ENCODE measurements around the gene SFXN5. TPM values are rescaled to one million over a fixed set of nuclear protein-coding genes. Genes with fewer than 3 reads are reported as not detected.

Gene SFXN5
- total RNA-seq, 6 experiments from 2014 or later = 33.1 to 73.4 (median 56.6) TPM

DNA sequence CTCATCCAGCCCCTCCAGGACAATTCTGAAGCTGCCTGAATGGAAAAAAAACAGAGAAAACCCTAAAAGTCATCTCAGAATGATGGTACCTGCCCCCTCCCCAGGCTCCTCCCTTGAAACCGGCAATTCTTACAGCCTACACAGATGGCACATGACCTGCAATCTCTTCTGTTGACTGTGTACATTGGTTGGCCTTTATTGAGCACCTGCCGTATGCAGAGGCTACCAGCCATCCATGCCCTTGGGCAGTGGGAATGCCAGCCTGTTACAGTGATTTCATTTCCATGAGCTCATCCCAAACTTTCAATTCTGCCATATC lies 97.1 kb downstream of the SFXN5 start:
- no peak for TF ChIP-seq POLR2A (IDR thresholded peaks at IDR 0.05)
- TF ChIP-seq, protein P1, sequence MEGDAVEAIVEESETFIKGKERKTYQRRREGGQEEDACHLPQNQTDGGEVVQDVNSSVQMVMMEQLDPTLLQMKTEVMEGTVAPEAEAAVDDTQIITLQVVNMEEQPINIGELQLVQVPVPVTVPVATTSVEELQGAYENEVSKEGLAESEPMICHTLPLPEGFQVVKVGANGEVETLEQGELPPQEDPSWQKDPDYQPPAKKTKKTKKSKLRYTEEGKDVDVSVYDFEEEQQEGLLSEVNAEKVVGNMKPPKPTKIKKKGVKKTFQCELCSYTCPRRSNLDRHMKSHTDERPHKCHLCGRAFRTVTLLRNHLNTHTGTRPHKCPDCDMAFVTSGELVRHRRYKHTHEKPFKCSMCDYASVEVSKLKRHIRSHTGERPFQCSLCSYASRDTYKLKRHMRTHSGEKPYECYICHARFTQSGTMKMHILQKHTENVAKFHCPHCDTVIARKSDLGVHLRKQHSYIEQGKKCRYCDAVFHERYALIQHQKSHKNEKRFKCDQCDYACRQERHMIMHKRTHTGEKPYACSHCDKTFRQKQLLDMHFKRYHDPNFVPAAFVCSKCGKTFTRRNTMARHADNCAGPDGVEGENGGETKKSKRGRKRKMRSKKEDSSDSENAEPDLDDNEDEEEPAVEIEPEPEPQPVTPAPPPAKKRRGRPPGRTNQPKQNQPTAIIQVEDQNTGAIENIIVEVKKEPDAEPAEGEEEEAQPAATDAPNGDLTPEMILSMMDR (IDR thresholded peaks at IDR 0.05) = no peak
- WGBS (ENCODE audit: insufficient coverage, low coverage, low lambda C conversion rate, missing lambda C conversion rate) = 35% methylated on average over 2 of the region's 2 CpGs
- no peaks in the 10 kb centered on the region for H3K4me1 ChIP-seq
- no peak for DNase-seq
- no peaks in the 10 kb centered on the region for H3K9me3 ChIP-seq
- H3K27ac ChIP-seq = no peak overlapping the region
- no peak for ATAC-seq
- no peaks in the 10 kb centered on the region for H3K27me3 ChIP-seq
- intact Hi-C loops (cut with DNase I) = no loop called here
- H3K36me3 ChIP-seq = peaks cover 0 to 33% (median 3%) of the 10 kb centered on the region in 4 donors
- no peak overlapping the region for H3K4me3 ChIP-seq

DNA sequence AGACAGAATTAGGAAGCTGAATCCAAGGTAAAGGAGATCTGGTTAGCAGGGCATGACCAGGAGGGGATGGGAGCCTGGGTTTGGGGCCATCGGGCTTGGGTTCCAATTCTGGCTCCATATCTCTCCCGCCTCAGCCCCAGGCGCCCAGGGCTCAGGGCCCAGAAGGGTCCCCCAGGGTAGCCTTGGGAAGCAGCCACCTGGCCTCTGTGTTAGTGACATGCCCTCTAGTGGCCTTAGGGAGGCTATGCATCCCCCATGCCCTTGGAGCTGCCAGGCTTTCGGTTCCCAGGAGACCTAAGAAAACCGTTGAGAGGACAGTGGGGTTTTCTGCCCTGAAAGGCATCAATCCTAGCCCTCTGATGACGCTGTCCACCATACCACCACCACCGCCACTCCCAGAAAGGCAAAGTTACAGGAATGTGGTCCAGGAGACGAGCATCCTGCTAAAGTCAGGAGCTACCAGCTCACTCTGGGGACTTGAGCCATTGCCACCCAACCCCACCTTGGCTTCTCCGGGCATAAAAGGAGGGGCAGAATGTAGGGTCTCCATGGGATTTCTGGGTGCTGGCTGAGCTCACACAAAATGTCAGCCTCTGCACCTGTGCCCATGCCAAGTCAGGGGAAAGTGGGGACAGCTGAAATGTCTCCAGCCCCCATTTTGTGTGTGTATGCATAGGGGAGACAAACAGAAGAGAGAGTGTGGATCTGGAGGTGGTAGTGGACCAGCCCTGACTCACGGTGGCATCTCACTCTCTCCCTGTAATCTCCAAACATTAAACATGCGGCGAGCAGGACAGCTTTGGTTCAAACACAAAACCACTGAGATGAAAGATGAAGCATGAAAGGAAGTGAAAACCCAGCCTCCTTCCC lies 97.7 kb downstream of the SFXN5 start:
- H3K9me3 ChIP-seq = no peaks in the 10 kb centered on the region
- WGBS (ENCODE audit: insufficient coverage, low coverage, low lambda C conversion rate, missing lambda C conversion rate) = 53% methylated on average over 4 of the region's 12 CpGs
- DNase-seq (peak in 1 of 3 donors; percentile 61), ATAC-seq (peak; percentile 84 to 88 (median 84))
- H3K36me3 ChIP-seq = peaks cover 0 to 33% (median 3%) of the 10 kb centered on the region in 4 donors
- intact Hi-C loops (cut with DNase I) = no loop called here
- no peak overlapping the region for H3K27ac ChIP-seq
- H3K4me1 ChIP-seq = no peaks in the 10 kb centered on the region
- no peaks in the 10 kb centered on the region for H3K27me3 ChIP-seq
- TF ChIP-seq POLR2A (IDR thresholded peaks at IDR 0.05) = no peak
- TF ChIP-seq, protein P1 (IDR thresholded peaks at IDR 0.05) = peak; percentile 54 to 75 (median 70)
- H3K4me3 ChIP-seq = no peak overlapping the region

DNA sequence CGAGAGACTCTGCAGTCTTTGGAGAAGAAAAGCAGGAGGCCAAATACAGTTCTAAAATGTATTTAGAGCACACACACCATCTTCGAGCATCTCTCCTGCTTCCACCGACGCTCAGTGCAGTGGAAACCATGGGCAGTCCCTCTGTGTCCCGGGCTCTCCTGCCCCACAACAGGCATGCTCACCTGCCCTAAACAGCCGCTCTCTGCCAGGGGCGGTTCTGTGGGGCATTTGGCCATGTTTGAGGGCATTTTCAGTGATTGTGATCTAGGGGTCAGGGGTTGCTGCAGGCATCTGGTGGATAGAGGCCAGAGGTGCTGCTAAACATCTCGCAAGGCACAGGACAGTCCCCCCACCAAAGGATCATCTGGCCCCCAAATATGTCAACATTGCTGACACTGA lies 98.4 kb downstream of the SFXN5 start:
- Histone ChIP-seq H3K4me1 (no peaks in the 10 kb centered on the region), H3K4me3 (no peak overlapping the region), H3K27me3 (no peaks in the 10 kb centered on the region), H3K9me3 (no peaks in the 10 kb centered on the region), H3K27ac (no peak overlapping the region), H3K36me3 (peaks cover 0 to 30% (median 3%) of the 10 kb centered on the region in 4 donors)
- WGBS (ENCODE audit: insufficient coverage, low coverage, low lambda C conversion rate, missing lambda C conversion rate) = 100% methylated on average over 1 of the region's 8 CpGs
- TF ChIP-seq, protein P1 (IDR thresholded peaks at IDR 0.05) = no peak
- TF ChIP-seq POLR2A (IDR thresholded peaks at IDR 0.05) = no peak
- ATAC-seq (peak in 1 of 4 donors; percentile 25), DNase-seq (no peak)
- intact Hi-C loops (cut with DNase I) = no loop called here

DNA sequence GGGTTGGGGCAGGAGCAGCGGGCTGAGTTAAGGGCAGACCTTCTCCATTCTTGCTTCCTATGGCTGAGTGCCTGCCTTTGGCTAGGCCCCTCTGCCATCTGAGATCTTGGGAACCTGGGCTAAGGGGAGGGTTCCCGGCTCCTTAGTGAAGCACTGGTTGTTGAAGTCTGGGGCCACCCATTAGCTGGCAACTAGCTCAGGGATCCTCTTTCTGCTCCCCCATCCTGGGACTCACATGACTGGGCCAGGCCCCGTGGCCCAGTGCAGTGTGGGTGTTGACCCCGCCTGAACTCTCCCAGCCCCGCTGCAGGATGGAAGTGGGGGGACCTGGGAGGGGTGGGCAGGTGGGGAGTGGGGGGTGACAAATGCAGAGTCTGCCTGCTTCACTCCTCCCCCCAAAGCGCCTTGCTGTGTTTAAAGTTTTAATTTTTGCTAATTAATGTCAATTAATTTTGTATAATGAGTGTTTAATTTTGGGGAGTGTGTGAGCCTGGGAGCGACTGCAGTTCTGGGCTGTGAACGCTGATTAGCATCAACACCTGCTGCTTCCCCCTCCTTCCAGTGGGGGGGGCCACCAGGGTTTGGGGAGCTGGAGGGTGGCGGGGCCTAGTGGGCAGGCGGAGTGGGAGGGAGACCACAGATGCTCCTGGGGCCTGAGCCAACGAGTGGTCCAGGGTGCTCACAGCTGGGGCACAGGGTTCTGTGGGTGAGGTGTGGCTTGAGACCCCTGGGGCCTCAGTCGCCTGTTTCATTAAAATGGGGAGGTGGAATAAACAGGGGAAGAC lies 99.0 kb downstream of the SFXN5 start:
- H3K27me3 ChIP-seq = no peaks in the 10 kb centered on the region
- WGBS (ENCODE audit: insufficient coverage, low coverage, low lambda C conversion rate, missing lambda C conversion rate) = 94% methylated on average over 6 of the region's 12 CpGs
- no peak overlapping the region for H3K27ac ChIP-seq
- H3K4me1 ChIP-seq = no peaks in the 10 kb centered on the region
- intact Hi-C loops (cut with DNase I) = no loop called here
- DNase-seq = no peak
- peaks cover 0 to 31% (median 3%) of the 10 kb centered on the region in 4 donors for H3K36me3 ChIP-seq
- ATAC-seq = no peak
- no peaks in the 10 kb centered on the region for H3K9me3 ChIP-seq
- TF ChIP-seq POLR2A (IDR thresholded peaks at IDR 0.05) = no peak
- TF ChIP-seq, protein P1 (IDR thresholded peaks at IDR 0.05) = no peak
- no peak overlapping the region for H3K4me3 ChIP-seq

Measured in right lobe of liver (tissue), 6 donors.